ENCODE results near the gene FDXACB1.
A peak's percentile ranks its signal among the peaks of the same experiment; 100 is the strongest.
"Not testable (repeated sequence)": the region's sequence is repeated elsewhere in the genome, so short reads cannot be mapped to it uniquely, and the experiment has no call there.

Gene FDXACB1

GRCh38 chr11:111909378-111909777 lies 30.4 kb upstream of the FDXACB1 start:
- no peak for DNase-seq

- DNase-seq, result no peak
Observed at GRCh38 chr11:111908639-111909305, 29.8 kb upstream of the FDXACB1 start.

GRCh38 chr11:111906680-111907079 lies 27.7 kb upstream of the FDXACB1 start:
- DNase-seq, result no peak

GRCh38 chr11:111905411-111905810 lies 26.4 kb upstream of the FDXACB1 start:
- no peak for DNase-seq

- DNase-seq, result no peak
Observed at GRCh38 chr11:111886844-111887243, 7.9 kb upstream of the FDXACB1 start.

- no peak for DNase-seq
Observed at GRCh38 chr11:111886032-111886431, 7.1 kb upstream of the FDXACB1 start.

DNA sequence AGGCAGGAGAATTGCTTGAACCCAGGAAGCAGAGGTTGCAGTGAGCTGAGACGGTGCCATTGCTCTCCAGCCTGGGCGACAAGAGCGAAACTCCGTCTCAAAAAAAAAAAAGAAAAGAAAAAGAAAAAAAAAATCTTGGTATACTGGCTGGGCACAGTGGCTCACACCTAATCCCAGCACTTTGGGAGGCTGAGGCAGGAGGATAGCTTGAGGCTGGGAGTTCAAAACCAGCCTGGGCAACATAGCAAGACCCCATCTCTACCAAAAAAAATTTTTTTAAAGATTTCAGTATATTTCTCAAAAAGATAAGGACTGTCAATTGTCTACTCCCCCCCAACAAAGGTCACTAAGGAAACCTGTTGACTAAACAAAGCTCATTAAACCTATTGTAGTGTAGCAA lies 6.1 kb upstream of the FDXACB1 start:
- not testable (repeated sequence) for DNase-seq

- no peak for DNase-seq
Observed at GRCh38 chr11:111882202-111882601, 3.2 kb upstream of the FDXACB1 start.

- DNase-seq, result no peak
Observed at GRCh38 chr11:111879637-111879960, 634 bp upstream of the FDXACB1 start.

GRCh38 chr11:111878385-111878848 lies 548 bp downstream of the FDXACB1 start:
- peak; percentile 60 for DNase-seq

- DNase-seq, result no peak
Observed at GRCh38 chr11:111871693-111872161, 7.2 kb downstream of the FDXACB1 start.

DNA sequence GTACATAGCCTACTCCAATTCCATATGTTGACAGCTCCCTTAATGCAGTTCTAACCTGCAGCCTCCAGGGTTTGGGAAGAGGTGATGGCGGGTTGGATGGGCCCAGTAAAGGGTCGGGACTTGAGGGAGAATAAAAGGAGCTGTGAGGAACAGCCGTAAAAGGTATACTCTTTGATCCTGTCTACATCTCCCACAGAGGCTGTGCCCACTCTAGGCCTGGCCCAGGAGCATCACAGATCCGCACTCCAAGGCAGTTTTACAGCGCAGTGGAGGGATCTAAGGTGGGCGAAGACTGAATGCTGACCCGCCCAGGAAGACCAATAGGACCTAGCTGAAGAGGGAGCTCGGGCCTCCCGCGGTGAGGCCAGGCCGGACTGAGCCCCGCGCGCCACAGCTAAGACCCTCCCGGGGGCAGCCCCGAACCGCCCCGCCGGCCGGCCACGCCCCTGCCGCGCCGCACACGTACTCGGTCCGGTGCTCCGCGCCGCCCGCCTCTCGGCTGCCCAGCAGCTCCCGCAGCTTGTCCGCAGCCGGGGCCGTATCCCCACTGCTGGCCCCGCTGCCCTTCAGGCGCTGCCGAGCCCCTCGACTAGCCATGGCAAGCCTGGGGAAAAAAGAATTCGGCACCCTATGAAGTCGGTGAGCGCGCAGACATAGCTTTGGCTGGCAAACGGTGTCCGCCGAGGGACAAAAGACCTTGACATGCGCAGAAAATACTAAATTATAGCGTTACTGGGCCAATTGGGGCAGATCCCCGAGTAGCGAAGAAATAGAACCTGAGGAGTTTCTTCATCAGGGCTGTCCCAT lies 7.9 kb downstream of the FDXACB1 start, which contains the start of gene ALG9:
ALG9 (minus strand) TSS at position 696 of the 807 bp plus-strand sequence; CDS start at position 597, 99 bp downstream.
- DNase-seq, result peak; percentile 83

DNA sequence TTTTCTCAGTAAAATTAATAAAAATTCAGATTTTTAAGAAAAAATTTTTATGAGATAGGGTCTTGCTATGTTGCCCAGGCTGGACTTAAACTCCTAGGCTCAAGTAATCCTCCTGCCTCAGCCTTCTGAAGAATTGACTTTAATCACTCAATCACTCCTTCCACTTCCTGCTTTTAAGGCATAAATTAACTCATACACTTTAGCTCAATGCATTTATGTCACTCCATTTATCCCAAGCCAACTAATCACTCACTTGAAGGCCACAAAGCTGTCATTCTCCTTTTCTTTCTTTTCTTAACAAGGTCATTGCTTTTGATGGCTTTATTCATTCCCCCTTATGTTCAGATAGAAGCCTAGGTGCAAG lies 8.5 kb downstream of the FDXACB1 start:
- no peak for DNase-seq

- no peak for DNase-seq
Observed at GRCh38 chr11:111870113-111870512, 8.9 kb downstream of the FDXACB1 start.

- no peak for DNase-seq
Observed at GRCh38 chr11:111860257-111860656, 18.7 kb downstream of the FDXACB1 start.

DNA sequence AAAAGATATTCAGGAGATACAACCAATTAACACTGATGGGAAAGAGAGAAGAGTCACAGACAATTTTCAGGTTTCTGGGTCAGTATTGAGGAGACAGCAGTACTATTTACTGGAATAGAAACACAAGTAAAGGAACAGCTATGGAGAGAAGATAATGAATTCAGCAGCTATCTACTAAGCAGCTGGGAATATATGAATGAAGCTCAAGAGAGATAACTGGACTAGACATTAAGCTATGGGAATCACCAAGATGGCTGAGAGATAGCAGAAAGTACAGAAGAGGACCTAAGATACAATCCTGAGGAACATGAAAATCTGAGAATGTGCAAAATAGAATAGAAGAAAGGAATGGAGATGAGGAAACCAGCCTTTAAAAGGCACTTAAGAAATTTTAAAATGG lies 23.5 kb downstream of the FDXACB1 start:
- no peak for DNase-seq

- DNase-seq, result no peak
Observed at GRCh38 chr11:111852103-111852502, 26.9 kb downstream of the FDXACB1 start.

DNA sequence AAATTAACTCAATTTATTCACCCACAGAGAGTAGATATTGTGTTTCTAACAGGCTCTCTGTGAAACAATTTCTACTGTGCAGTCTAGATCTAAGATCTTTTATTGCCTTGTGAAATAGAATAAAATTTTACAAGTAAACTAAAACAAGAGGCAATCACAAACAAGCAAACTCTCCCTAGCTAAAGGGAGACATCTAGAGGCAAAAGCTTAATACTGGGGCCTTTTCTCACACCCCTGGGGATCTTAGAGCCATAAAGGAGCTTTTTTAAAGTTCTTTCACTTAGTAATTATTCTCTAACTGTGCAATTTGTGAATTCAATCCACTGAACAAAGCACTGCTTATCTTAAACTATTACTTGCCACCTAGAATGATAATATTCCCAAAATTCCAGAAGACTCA lies 27.3 kb downstream of the FDXACB1 start:
- DNase-seq, result no peak

DNA sequence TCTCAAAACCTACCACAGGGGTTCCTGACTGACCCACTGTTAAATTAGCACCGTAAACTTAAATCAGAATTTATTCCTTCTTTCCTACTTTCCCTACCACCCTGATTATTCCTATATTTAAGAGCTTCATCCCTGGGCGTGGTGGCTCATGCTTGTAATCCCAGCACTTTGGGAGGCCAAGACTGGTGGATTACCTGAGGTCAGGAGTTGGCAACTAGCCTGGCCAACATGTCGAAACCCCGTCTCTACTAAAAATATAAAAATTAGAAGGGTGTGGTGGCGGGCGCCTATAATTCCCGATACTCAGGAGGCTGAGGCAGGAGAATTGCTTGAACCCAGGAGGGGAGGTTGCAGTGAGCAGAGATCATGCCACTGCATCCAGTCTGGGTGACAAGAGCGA lies 27.9 kb downstream of the FDXACB1 start:
- no peak for DNase-seq

DNA sequence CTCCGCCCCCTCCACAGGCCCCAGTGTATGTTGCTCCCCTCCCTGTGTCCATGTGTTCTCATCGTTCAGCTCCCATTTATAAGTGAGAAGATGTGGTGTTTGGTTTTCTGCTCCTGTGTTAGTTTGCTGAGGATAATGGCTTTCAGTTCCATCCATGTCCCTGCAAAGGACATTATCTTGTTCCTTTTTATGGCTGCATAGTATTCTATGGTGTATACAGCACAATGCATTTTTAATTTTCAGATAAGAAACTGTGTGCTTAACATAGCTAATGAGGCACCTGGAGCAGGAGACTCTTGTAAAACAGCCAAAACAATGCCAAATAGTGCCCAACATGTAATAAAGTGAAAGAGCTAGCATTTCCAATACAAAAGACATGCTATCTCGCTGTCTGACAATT lies 29.3 kb downstream of the FDXACB1 start:
- DNase-seq, result no peak

- DNase-seq, result no peak
Observed at GRCh38 chr11:111846636-111847035, 32.3 kb downstream of the FDXACB1 start.

DNA sequence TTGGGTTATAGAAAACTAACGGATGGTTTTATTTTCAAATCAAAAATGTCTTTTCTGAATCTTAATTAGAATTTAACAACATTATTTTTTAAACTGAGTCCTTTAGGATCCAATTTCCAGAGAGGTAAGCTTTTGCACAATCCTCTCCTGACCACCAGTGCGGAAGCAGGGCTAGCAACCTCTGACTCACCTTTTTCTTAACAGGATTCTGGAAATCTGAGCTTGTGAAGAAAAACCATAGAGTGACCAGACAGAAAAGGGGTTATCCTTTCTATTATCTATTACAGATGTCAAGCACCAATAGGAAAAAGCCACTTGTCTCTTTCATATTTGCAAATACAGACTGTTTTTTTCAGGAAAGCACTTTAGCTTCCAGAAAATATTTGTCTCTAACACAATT lies 32.9 kb downstream of the FDXACB1 start:
- no peak for DNase-seq

DNA sequence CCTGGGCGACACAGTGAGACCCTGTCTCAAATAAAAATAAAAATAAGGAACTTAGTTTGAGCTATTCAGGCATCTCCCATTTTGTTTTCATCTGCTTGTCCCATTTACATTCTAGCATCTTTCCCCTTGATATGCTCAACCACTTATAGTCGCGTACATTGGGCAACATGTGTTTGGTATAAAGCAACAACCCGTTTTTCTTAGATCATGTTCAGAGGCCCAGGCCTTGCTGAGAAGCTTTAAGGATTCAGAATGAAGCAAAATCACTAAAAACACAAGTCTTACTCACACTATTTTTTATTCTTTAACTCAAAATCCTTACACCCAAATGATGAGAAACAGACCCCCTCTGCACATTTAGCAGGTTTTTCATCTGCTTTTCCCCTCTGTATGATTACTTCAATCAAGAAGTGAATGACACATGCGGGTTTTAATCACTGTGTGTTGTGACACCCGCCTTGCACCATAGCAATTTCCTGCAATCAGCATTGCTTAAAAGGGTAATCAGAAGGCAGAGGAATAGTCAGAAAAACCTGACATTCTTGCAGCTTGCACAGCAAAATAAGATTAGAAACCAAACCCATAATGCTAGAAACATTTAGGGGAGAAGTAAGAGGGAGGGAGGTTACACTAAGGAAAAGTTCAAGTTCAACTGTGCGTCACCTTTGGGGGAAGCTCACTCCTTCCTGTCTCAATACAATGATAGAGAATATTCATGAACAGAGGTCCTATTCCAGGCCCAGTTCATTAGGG lies 33.5 kb downstream of the FDXACB1 start:
- no peak for DNase-seq

GRCh38 chr11:111843661-111844060 lies 35.3 kb downstream of the FDXACB1 start:
- DNase-seq, result no peak
